Activated naive CD8-positive, alpha-beta T cell (primary cell): ENCODE data around the gene LDLRAD4.

Experiments
- H3K27ac Mint-ChIP-seq: one replicate; pipeline ENCODE4 v1.8.0; 2021; ENCODE audit warnings: mixed read lengths
- H3K27me3 Mint-ChIP-seq: one replicate; pipeline ENCODE4 v1.8.0; 2021; ENCODE audit warnings: mixed read lengths
- H3K36me3 Mint-ChIP-seq: one replicate; pipeline ENCODE4 v1.8.0; 2021; ENCODE audit warnings: mixed read lengths
- H3K4me1 Mint-ChIP-seq: one replicate; pipeline ENCODE4 v1.8.0; 2021; ENCODE audit warnings: low read depth, mixed read lengths
- H3K4me3 Mint-ChIP-seq: one replicate; pipeline ENCODE4 v1.8.0; 2021; ENCODE audit warnings: mild to moderate bottlenecking, mixed read lengths
- H3K9me3 Mint-ChIP-seq: one replicate; pipeline ENCODE4 v1.8.0; 2021; ENCODE audit warnings: low read depth, mixed read lengths

Gene LDLRAD4

GRCh38 chr18:13242797-13243196 is 24.2 kb downstream of the LDLRAD4 start:
- H3K27ac Mint-ChIP-seq = no peak overlapping the region
- peaks cover 5% of the 10 kb centered on the region for H3K36me3 Mint-ChIP-seq
- no peak overlapping the region for H3K4me3 Mint-ChIP-seq
- H3K27me3 Mint-ChIP-seq = no peaks in the 10 kb centered on the region
- no peaks in the 10 kb centered on the region for H3K4me1 Mint-ChIP-seq
- no peaks in the 10 kb centered on the region for H3K9me3 Mint-ChIP-seq

- H3K4me3 Mint-ChIP-seq = no peak overlapping the region
- no peaks in the 10 kb centered on the region for H3K27me3 Mint-ChIP-seq
- H3K36me3 Mint-ChIP-seq = peaks cover 5% of the 10 kb centered on the region
- no peaks in the 10 kb centered on the region for H3K4me1 Mint-ChIP-seq
- H3K9me3 Mint-ChIP-seq = no peaks in the 10 kb centered on the region
- H3K27ac Mint-ChIP-seq = no peak overlapping the region
These were observed 24.8 kb downstream of the LDLRAD4 start for GRCh38 chr18:13243363-13243762.

GRCh38 chr18:13244135-13244534 is 25.6 kb downstream of the LDLRAD4 start:
- Mint-ChIP-seq H3K27me3 (no peaks in the 10 kb centered on the region), H3K36me3 (peaks cover 5% of the 10 kb centered on the region)

GRCh38 chr18:13245481-13246000 is 27.0 kb downstream of the LDLRAD4 start:
- peaks cover 5% of the 10 kb centered on the region for H3K36me3 Mint-ChIP-seq
- H3K27me3 Mint-ChIP-seq = no peaks in the 10 kb centered on the region
- H3K27ac Mint-ChIP-seq = no peak overlapping the region
- H3K4me1 Mint-ChIP-seq = no peaks in the 10 kb centered on the region
- no peaks in the 10 kb centered on the region for H3K9me3 Mint-ChIP-seq
- H3K4me3 Mint-ChIP-seq = no peak overlapping the region

More at GRCh38 chr18:13244135-13244534, 25.6 kb downstream of the LDLRAD4 start:
- Mint-ChIP-seq H3K9me3 (no peaks in the 10 kb centered on the region), H3K27ac (no peak overlapping the region), H3K4me3 (no peak overlapping the region), H3K4me1 (no peaks in the 10 kb centered on the region)

GRCh38 chr18:13246121-13246520 is 27.6 kb downstream of the LDLRAD4 start:
- Mint-ChIP-seq H3K4me1 (no peaks in the 10 kb centered on the region), H3K9me3 (no peaks in the 10 kb centered on the region), H3K4me3 (no peak overlapping the region), H3K27ac (no peak overlapping the region), H3K36me3 (peaks cover 5% of the 10 kb centered on the region), H3K27me3 (no peaks in the 10 kb centered on the region)

GRCh38 chr18:13246591-13246990 is 28.0 kb downstream of the LDLRAD4 start:
- Mint-ChIP-seq H3K4me3 (no peak overlapping the region), H3K9me3 (no peaks in the 10 kb centered on the region), H3K36me3 (peaks cover 5% of the 10 kb centered on the region), H3K27me3 (no peaks in the 10 kb centered on the region), H3K27ac (no peak overlapping the region), H3K4me1 (no peaks in the 10 kb centered on the region)

GRCh38 chr18:13247506-13247905 is 28.9 kb downstream of the LDLRAD4 start:
- Mint-ChIP-seq H3K27me3 (no peaks in the 10 kb centered on the region), H3K9me3 (no peaks in the 10 kb centered on the region), H3K4me3 (no peak overlapping the region), H3K27ac (no peak overlapping the region), H3K4me1 (no peaks in the 10 kb centered on the region), H3K36me3 (peaks cover 5% of the 10 kb centered on the region)

GRCh38 chr18:13252686-13253410 is 34.3 kb downstream of the LDLRAD4 start:
- Mint-ChIP-seq H3K4me1 (peaks cover 2% of the 10 kb centered on the region), H3K9me3 (no peaks in the 10 kb centered on the region), H3K36me3 (peaks cover 4% of the 10 kb centered on the region), H3K4me3 (no peak overlapping the region), H3K27ac (no peak overlapping the region), H3K27me3 (no peaks in the 10 kb centered on the region)

GRCh38 chr18:13253786-13254688 is 35.5 kb downstream of the LDLRAD4 start:
- no peaks in the 10 kb centered on the region for H3K27me3 Mint-ChIP-seq
- H3K36me3 Mint-ChIP-seq = peaks cover 4% of the 10 kb centered on the region
- H3K9me3 Mint-ChIP-seq = no peaks in the 10 kb centered on the region
- no peak overlapping the region for H3K27ac Mint-ChIP-seq
- peaks cover 2% of the 10 kb centered on the region for H3K4me1 Mint-ChIP-seq
- no peak overlapping the region for H3K4me3 Mint-ChIP-seq

GRCh38 chr18:13254971-13255927 is 36.7 kb downstream of the LDLRAD4 start:
- Mint-ChIP-seq H3K9me3 (no peaks in the 10 kb centered on the region), H3K27me3 (no peaks in the 10 kb centered on the region), H3K27ac (peak overlapping the region; percentile 22), H3K4me3 (no peak overlapping the region), H3K36me3 (peaks cover 4% of the 10 kb centered on the region), H3K4me1 (peaks cover 7% of the 10 kb centered on the region)

GRCh38 chr18:13256444-13257305 is 38.1 kb downstream of the LDLRAD4 start:
- H3K4me3 Mint-ChIP-seq = no peak overlapping the region
- no peaks in the 10 kb centered on the region for H3K27me3 Mint-ChIP-seq
- H3K9me3 Mint-ChIP-seq = no peaks in the 10 kb centered on the region
- H3K4me1 Mint-ChIP-seq = peaks cover 21% of the 10 kb centered on the region
- peaks cover 4% of the 10 kb centered on the region for H3K36me3 Mint-ChIP-seq
- H3K27ac Mint-ChIP-seq = no peak overlapping the region

GRCh38 chr18:13257361-13257980 is 38.9 kb downstream of the LDLRAD4 start:
- H3K4me3 Mint-ChIP-seq = no peak overlapping the region
- no peaks in the 10 kb centered on the region for H3K27me3 Mint-ChIP-seq
- no peaks in the 10 kb centered on the region for H3K9me3 Mint-ChIP-seq
- peak overlapping the region; percentile 54 for H3K27ac Mint-ChIP-seq
- peaks cover 4% of the 10 kb centered on the region for H3K36me3 Mint-ChIP-seq
- peaks cover 25% of the 10 kb centered on the region for H3K4me1 Mint-ChIP-seq

- no peaks in the 10 kb centered on the region for H3K27me3 Mint-ChIP-seq
- no peak overlapping the region for H3K27ac Mint-ChIP-seq
- H3K4me1 Mint-ChIP-seq = peaks cover 24% of the 10 kb centered on the region
- no peaks in the 10 kb centered on the region for H3K9me3 Mint-ChIP-seq
- peaks cover 4% of the 10 kb centered on the region for H3K36me3 Mint-ChIP-seq
- H3K4me3 Mint-ChIP-seq = no peak overlapping the region
These were observed 40.4 kb downstream of the LDLRAD4 start for GRCh38 chr18:13258921-13259320.
